DND-41 (cell line): ENCODE measurements around the gene SLC6A3.

Source experiments
- EZH2 ChIP-seq: IDR thresholded peaks from 3 replicates; pipeline ENCODE4 v1.6.1; 2012; ENCODE audit warnings: borderline replicate concordance, low read depth, mild to moderate bottlenecking, moderate library complexity, low read length, inconsistent platforms; ENCODE audit not compliant: severe bottlenecking
- TF ChIP-seq, protein P1 (sequence below): IDR thresholded peaks from 2 replicates; pipeline ENCODE4 v1.5.1; 2012; ENCODE audit warnings: borderline replicate concordance, low read length, moderate library complexity, mild to moderate bottlenecking; ENCODE audit not compliant: poor library complexity, severe bottlenecking; ENCODE audit errors: extremely low read depth

GRCh38 chr5:1487079-1487764, 42.0 kb upstream of the SLC6A3 start:
- TF ChIP-seq, protein P1, sequence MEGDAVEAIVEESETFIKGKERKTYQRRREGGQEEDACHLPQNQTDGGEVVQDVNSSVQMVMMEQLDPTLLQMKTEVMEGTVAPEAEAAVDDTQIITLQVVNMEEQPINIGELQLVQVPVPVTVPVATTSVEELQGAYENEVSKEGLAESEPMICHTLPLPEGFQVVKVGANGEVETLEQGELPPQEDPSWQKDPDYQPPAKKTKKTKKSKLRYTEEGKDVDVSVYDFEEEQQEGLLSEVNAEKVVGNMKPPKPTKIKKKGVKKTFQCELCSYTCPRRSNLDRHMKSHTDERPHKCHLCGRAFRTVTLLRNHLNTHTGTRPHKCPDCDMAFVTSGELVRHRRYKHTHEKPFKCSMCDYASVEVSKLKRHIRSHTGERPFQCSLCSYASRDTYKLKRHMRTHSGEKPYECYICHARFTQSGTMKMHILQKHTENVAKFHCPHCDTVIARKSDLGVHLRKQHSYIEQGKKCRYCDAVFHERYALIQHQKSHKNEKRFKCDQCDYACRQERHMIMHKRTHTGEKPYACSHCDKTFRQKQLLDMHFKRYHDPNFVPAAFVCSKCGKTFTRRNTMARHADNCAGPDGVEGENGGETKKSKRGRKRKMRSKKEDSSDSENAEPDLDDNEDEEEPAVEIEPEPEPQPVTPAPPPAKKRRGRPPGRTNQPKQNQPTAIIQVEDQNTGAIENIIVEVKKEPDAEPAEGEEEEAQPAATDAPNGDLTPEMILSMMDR: no peak
- TF ChIP-seq EZH2: no peak
